ENCODE results near the gene CNDP1.

DNA sequence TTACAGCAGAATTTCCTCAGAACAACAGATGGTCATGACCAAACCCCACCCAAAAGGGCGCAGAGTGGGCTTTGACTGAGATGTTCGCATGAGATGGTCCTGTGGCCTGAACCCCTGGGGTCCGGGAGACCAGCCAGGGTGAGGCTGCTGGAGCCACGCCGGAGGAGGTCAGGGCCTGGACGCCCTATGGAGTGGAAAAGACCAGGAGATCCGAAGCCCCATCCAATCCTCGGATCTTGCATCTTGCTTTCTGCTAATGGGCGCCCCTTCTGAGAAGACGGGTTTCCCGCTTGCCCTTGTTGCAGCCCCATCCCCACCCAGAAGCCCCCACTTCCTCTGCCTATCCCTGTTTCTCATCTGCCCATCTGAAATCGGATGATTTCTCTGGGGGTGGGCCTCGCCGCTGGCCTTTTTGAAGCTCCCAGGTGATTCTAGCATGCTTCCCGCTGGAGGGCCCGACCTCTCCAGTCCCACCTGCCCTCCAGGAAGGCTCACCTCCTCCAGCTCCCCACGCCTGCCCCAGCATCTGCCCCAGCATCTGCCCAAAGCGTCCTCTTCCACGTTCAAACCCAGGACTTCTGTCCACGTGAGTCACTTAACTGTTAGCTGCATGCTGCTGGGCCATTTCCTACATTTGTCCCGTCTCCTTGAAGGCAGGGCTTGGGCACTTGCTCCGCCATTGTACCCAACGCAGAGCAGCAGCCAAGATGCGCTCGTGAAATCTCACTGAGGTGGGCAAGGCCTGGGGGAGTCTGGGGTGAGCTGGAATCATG lies 4.3 kb upstream of the CNDP1 start:
- TF ChIP-seq CTCF (conservative IDR thresholded peaks at IDR 0.05 in 1 of 2, IDR thresholded peaks at IDR 0.05 in 1 of 2; ENCODE audit: extremely low read depth in 1 of 2, insufficient read depth in 1 of 2, low read depth in 1 of 2, low read length in 2 of 2) (no peak), EZH2 (IDR thresholded peaks at IDR 0.05; ENCODE audit: borderline replicate concordance, low read length) (no peak)
